Measurements from ENCODE around the gene DELE1.

GRCh38 chr5:141910271-141910673 lies 13.4 kb upstream of the DELE1 start:
- TF ChIP-seq, protein P1, sequence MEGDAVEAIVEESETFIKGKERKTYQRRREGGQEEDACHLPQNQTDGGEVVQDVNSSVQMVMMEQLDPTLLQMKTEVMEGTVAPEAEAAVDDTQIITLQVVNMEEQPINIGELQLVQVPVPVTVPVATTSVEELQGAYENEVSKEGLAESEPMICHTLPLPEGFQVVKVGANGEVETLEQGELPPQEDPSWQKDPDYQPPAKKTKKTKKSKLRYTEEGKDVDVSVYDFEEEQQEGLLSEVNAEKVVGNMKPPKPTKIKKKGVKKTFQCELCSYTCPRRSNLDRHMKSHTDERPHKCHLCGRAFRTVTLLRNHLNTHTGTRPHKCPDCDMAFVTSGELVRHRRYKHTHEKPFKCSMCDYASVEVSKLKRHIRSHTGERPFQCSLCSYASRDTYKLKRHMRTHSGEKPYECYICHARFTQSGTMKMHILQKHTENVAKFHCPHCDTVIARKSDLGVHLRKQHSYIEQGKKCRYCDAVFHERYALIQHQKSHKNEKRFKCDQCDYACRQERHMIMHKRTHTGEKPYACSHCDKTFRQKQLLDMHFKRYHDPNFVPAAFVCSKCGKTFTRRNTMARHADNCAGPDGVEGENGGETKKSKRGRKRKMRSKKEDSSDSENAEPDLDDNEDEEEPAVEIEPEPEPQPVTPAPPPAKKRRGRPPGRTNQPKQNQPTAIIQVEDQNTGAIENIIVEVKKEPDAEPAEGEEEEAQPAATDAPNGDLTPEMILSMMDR (conservative IDR thresholded peaks at IDR 0.05): no peak
- TF ChIP-seq ZFX (IDR thresholded peaks at IDR 0.05): no peak
